ENCODE data around the gene SEMA5A.

- TF ChIP-seq CTCF (IDR thresholded peaks at IDR 0.05; ENCODE audit: insufficient read depth, low read depth, low read length) = no peak
- TF ChIP-seq EZH2 (IDR thresholded peaks at IDR 0.05; ENCODE audit: insufficient read depth, low read length) = no peak
Observed at GRCh38 chr5:9033524-9033923, 512.4 kb downstream of the SEMA5A start.

Measured in astrocyte (in vitro differentiated cells and primary cell).